ENCODE data around the gene ALDH2. TPM values are rescaled to one million over a fixed set of nuclear protein-coding genes. Genes with fewer than 3 reads are reported as not detected.
A peak's percentile ranks its signal among the peaks of the same experiment; 100 is the strongest.

The ALDH2 gene
- total and polyA plus RNA-seq, 10 of the 15 experiments (the other 5 are each of a cell fraction or from before 2014, with no cell fraction given), result 1.4 to 16.4 (median 8.7) TPM

- TF ChIP-seq ZBTB40 (IDR thresholded peaks at IDR 0.05; ENCODE audit: borderline replicate concordance) (no peak), ZBTB33 (IDR thresholded peaks at IDR 0.05) (no peak), ZSCAN29 (IDR thresholded peaks at IDR 0.05) (no peak)
Measured at GRCh38 chr12:111769599-111769998, 2.9 kb downstream of the ALDH2 start (continued).

GRCh38 chr12:111773801-111774551 is 7.2 kb downstream of the ALDH2 start:
- peak overlapping the region; percentile 86 for H3K27ac ChIP-seq (ENCODE audit: control insufficient read depth, insufficient read depth)
- in situ Hi-C loops (cut with MboI) (no loop called here), intact Hi-C loops (cut with micrococcal nuclease; ENCODE audit: unreplicated experiment) (loop anchor here (1.0 kb wide), 1 partner anchor 8 kb away; the partner anchor contains the start of gene ALDH2)
- H3K4me3 ChIP-seq, result peak overlapping the region; percentile 21; the same call in 1 of the 2 replicates
- ATAC-seq (peak; percentile 84), FAIRE-seq (peak; percentile 91), DNase-seq (ENCODE audit: low read depth, low spot score) (no peak)
- no TSS peak for BruUV-seq (replicated peaks)
- ChIA-PET CTCF (interaction anchor here (2.4 kb wide), 1 partner anchor 10 kb away, joined by 16 read pairs; no protein-coding TSS in a partner anchor), SMC1A (ENCODE audit: uncharacterized antibody, unreplicated experiment) (interaction anchor here (0.8 to 4.2 kb wide), 5 partner anchors 7 to 38 kb away, joined by 3 to 40 read pairs (median 7); partner anchors contain the start of gene ALDH2), RAD21 (ENCODE audit: unreplicated experiment) (interaction anchor here (2.1 to 2.7 kb wide), 3 partner anchors 10 to 39 kb away, joined by 9 to 25 read pairs (median 10); no protein-coding TSS in a partner anchor), POLR2A (interaction anchor here (4.3 kb wide), 1 partner anchor 12 kb away, joined by 46 read pairs; no protein-coding TSS in a partner anchor)
- H2AFZ ChIP-seq (ENCODE audit: control insufficient read depth, low read depth, low read length), result 0 out of 2 replicates have a peak overlapping the region, but pooled peaks have one; percentile 1
- H3K79me2 ChIP-seq (ENCODE audit: control insufficient read depth, insufficient read depth, low read length), result no peaks in the 10 kb centered on the region; the same call in 1 of the 2 replicates
- 13% methylated on average over 17 of the region's 17 CpGs for WGBS (ENCODE audit: insufficient coverage, insufficient replicate concordance, low lambda C conversion rate, missing lambda C conversion rate)
- H3K4me2 ChIP-seq (ENCODE audit: control insufficient read depth, insufficient read depth), result peak overlapping the region; percentile 83
- no peaks in the 10 kb centered on the region for H3K36me3 ChIP-seq (ENCODE audit: control insufficient read depth in 2 of 2, insufficient read depth in 2 of 2, low read length in 1 of 2)
- H3K4me1 ChIP-seq (ENCODE audit: control insufficient read depth, insufficient read depth, low read length), result peaks cover 34% of the 10 kb centered on the region
- no peaks in the 10 kb centered on the region for H3K9me3 ChIP-seq (replicated peaks; ENCODE audit: control insufficient read depth, insufficient read depth, low read length)
- no peaks in the 10 kb centered on the region for H3K27me3 ChIP-seq (replicated peaks in 1 of 2; ENCODE audit: control insufficient read depth in 2 of 2, insufficient read depth in 2 of 2, low read length in 1 of 2)
- H3K9ac ChIP-seq (ENCODE audit: control insufficient read depth, insufficient read depth, low read length), result peak overlapping the region; percentile 59
- no peaks in the 10 kb centered on the region for H4K20me1 ChIP-seq (ENCODE audit: control insufficient read depth, insufficient read depth)
- no peak for TF ChIP-seq E2F8 (IDR thresholded peaks at IDR 0.05; ENCODE audit: low read depth, partially characterized antibody)
- peak; percentile 95 for TF ChIP-seq IKZF1 (conservative IDR thresholded peaks at IDR 0.05)
- TF ChIP-seq EGR1 (IDR thresholded peaks at IDR 0.05; ENCODE audit: borderline replicate concordance in 1 of 2, low read depth in 2 of 2, low read length in 2 of 2), result no peak
- TF ChIP-seq SMAD1 (IDR thresholded peaks at IDR 0.05; ENCODE audit: low read depth, partially characterized antibody), result no peak
- TF ChIP-seq SMC3 (IDR thresholded peaks at IDR 0.05; ENCODE audit: borderline replicate concordance, low read length), result peak; percentile 3; the same call in 1 of the 2 replicates
- TF ChIP-seq TBL1XR1 (IDR thresholded peaks at IDR 0.05; ENCODE audit: low read depth, low read length), result 0 out of 2 replicates have a peak, but pooled peaks have one; percentile 75
- no peak for TF ChIP-seq NR2C2 (IDR thresholded peaks at IDR 0.05; ENCODE audit: borderline replicate concordance, control insufficient read depth, insufficient read length, low read depth)
- TF ChIP-seq ZZZ3 (IDR thresholded peaks at IDR 0.05; ENCODE audit: control insufficient read depth, insufficient read length, low read depth), result no peak

All from GM12878 (cell line).